B cell (primary cell): ENCODE results near the gene INCA1. TPM values are rescaled to one million over a fixed set of nuclear protein-coding genes. Genes with fewer than 3 reads are reported as not detected.

Experiments
- ATAC-seq: fragments of 200-7000 bp; cut with Tn5 transposase; one replicate; pipeline ENCODE4 v1.10.0; 2021; ENCODE audit warnings: low read depth, mild to moderate bottlenecking, moderate number of reproducible peaks, moderate library complexity
- CTCF ChIA-PET: fragments of 350-600 bp; sonication (Branson Sonifier 250); formaldehyde crosslinking; loops from one replicate; lab custom pipeline; 2021; ENCODE audit warnings: antibody characterized with exemption, inconsistent platforms; lab: Charles Lee
- POLR2A ChIA-PET: fragments of 350-600 bp; sonication (Branson Sonifier 250); formaldehyde crosslinking; loops from one replicate; lab custom pipeline; 2021; ENCODE audit warnings: antibody characterized with exemption; lab: Charles Lee
- DNase-seq: peaks from one replicate; pipeline ENCODE4 v3.0.0; 2013
- H2AFZ ChIP-seq: 2 replicates; pipeline ENCODE4 v1.6.1; 2012; ENCODE audit warnings: mild to moderate bottlenecking, low read depth, low read length; ENCODE audit not compliant: insufficient read depth, poor library complexity, severe bottlenecking
- H3K27ac ChIP-seq, 2 donors: 1 replicate in 1 of 2; 2 replicates in 1 of 2; pipeline ENCODE4 v1.5.1; 2012 to 2013; ENCODE audit warnings: low read length in 2 of 2, mild to moderate bottlenecking in 2 of 2, moderate library complexity in 1 of 2
- H3K27me3 ChIP-seq, 4 experiments: fragments of 200-600 bp in 1 of 4; sonication (generic) in 1 of 4; replicated peaks in 1 of 4; 1 replicate in 2 of 4; 2 replicates in 2 of 4; pipeline versions ENCODE4 v1.6.1 to v1.7.0; 2013 to 2016; ENCODE audit warnings: low read length in 3 of 4, mild to moderate bottlenecking in 2 of 4, mixed read lengths in 1 of 4, moderate library complexity in 1 of 4; ENCODE audit not compliant: insufficient read depth in 4 of 4, control insufficient read depth in 3 of 4; ENCODE audit errors: control extremely low read depth in 1 of 4
- H3K36me3 ChIP-seq, 2 experiments: replicated peaks in 1 of 2; 1 replicate in 1 of 2; 2 replicates in 1 of 2; pipeline versions ENCODE4 v1.6.1 to v1.7.1; 2013; ENCODE audit warnings: low read length in 1 of 2; ENCODE audit not compliant: insufficient read depth in 2 of 2, control insufficient read depth in 1 of 2; ENCODE audit errors: control extremely low read depth in 1 of 2, extremely low read depth in 1 of 2
- H3K4me1 ChIP-seq, 2 donors: fragments of 200-600 bp in 1 of 2; sonication (generic) in 1 of 2; 1 replicate in 1 of 2; 2 replicates in 1 of 2; pipeline versions ENCODE4 v1.5.1 to v1.6.1; 2013 to 2017; ENCODE audit warnings: low read length in 2 of 2; ENCODE audit not compliant: control insufficient read depth in 2 of 2, insufficient read depth in 2 of 2
- H3K4me2 ChIP-seq: replicated peaks from 2 replicates; pipeline ENCODE3; 2012; ENCODE audit warnings: mild to moderate bottlenecking, low read depth, low read length; ENCODE audit not compliant: poor library complexity, severe bottlenecking
- H3K4me3 ChIP-seq, 5 experiments: fragments of 200-600 bp in 1 of 5; sonication (generic) in 1 of 5; 1 replicate in 3 of 5; 2 replicates in 2 of 5; pipeline versions ENCODE4 v1.5.1 to v1.7.0; 2011 to 2016; ENCODE audit warnings: low read length in 4 of 5, mild to moderate bottlenecking in 4 of 5, low read depth in 2 of 5, control low read depth in 1 of 5, moderate library complexity in 1 of 5; ENCODE audit not compliant: insufficient read depth in 1 of 5; ENCODE audit errors: control extremely low read depth in 1 of 5, extremely low read depth in 1 of 5
- H3K79me2 ChIP-seq: fragments of 200-600 bp; sonication (generic); one replicate; pipeline ENCODE4 v1.6.0; 2016; ENCODE audit warnings: low read length; ENCODE audit not compliant: control insufficient read depth, insufficient read depth
- H3K9ac ChIP-seq: fragments of 200-600 bp; sonication (generic); 2 replicates; pipeline ENCODE4 v1.6.1; 2017; ENCODE audit warnings: mild to moderate bottlenecking, low read length, moderate library complexity
- H3K9me3 ChIP-seq, 3 donors: one replicate each; pipeline versions ENCODE4 v1.6.1 to v1.7.1; 2013; ENCODE audit warnings: low read length in 2 of 3; ENCODE audit not compliant: control insufficient read depth in 2 of 3, insufficient read depth in 1 of 3; ENCODE audit errors: control extremely low read depth in 1 of 3
- H4K20me1 ChIP-seq: 2 replicates; pipeline ENCODE4 v1.6.0; 2012; ENCODE audit warnings: mild to moderate bottlenecking, low read length; ENCODE audit not compliant: insufficient read depth, control insufficient read depth, poor library complexity, severe bottlenecking
- H3K27ac Mint-ChIP-seq: one replicate; pipeline ENCODE4 v1.8.0; 2021; ENCODE audit warnings: mixed read lengths
- H3K27me3 Mint-ChIP-seq: one replicate; pipeline ENCODE4 v1.8.0; 2021; ENCODE audit warnings: mixed read lengths
- H3K4me1 Mint-ChIP-seq: one replicate; pipeline ENCODE4 v1.8.0; 2021; ENCODE audit warnings: mixed read lengths
- H3K4me3 Mint-ChIP-seq: one replicate; pipeline ENCODE4 v1.8.0; 2021; ENCODE audit warnings: mixed read lengths
- H3K9me3 Mint-ChIP-seq: one replicate; pipeline ENCODE4 v1.8.0; 2022; ENCODE audit warnings: mixed read lengths; ENCODE audit not compliant: insufficient read depth
- EZH2 ChIP-seq: IDR thresholded peaks from 2 replicates; pipeline ENCODE4 v1.6.1; 2012; ENCODE audit warnings: borderline replicate concordance, low read depth, mild to moderate bottlenecking, moderate library complexity, low read length; ENCODE audit not compliant: insufficient read depth, poor library complexity, severe bottlenecking
- WGBS: methylation state at CpG from one replicate; pipeline ENCODE4 v1.1.5; 2013; ENCODE audit warnings: missing lambda C conversion rate; ENCODE audit not compliant: insufficient coverage; 5-methylcytosine and 5-hydroxymethylcytosine counted together
- intact Hi-C: fragments of 100-400 bp; cut with micrococcal nuclease; formaldehyde crosslinking; loops from one replicate; pipeline ENCODE4 v1.10.0; 2022
- polyA plus RNA-seq: library from polyadenylated mRNA; depleted of rRNA; stranded (reverse); fragments of >200 nt; gene quantifications from 2 replicates; pipeline ENCODE4 v1.2.3, GENCODE V29; 2012
- total RNA-seq, 2 donors: library from RNA; stranded (reverse); fragments of 120-200 nt in 1 of 2; gene quantifications; 1 replicate in 1 of 2; 2 replicates in 1 of 2; pipeline versions ENCODE4 v1.2.3 to v1.2.4, GENCODE V29; 2013 to 2022
- TF ChIP-seq, protein P1 (sequence below): fragments of 200-600 bp; IDR thresholded peaks from one replicate; pipeline ENCODE4 v1.8.0; 2022; ENCODE audit warnings: antibody characterized with exemption, mild to moderate bottlenecking

The INCA1 gene
- total and polyA plus RNA-seq, 2 donors (not counting 1 experiment from before 2014, with no cell fraction given), result 0.30 to 0.60 TPM

- Histone ChIP-seq H3K79me2 (peaks cover 68% of the 10 kb centered on the region), H2AFZ (no peak overlapping the region), H3K9ac (peak overlapping the region; percentile 97), H3K36me3 (peaks cover 0 to 44% of the 10 kb centered on the region in 2 experiments), H3K4me2 (peak overlapping the region; percentile 98), H4K20me1 (peaks cover 43% of the 10 kb centered on the region), H3K27me3 (no peaks in the 10 kb centered on the region), H3K4me3 (peak overlapping the region; percentile 67 to 99 (median 99)), H3K9me3 (no peaks in the 10 kb centered on the region), H3K4me1 (peaks cover 62 to 69% of the 10 kb centered on the region in 2 donors), H3K27ac (peak overlapping the region; percentile 93 to 94)
- POLR2A ChIA-PET, result interaction anchor here (0.9 to 4.9 kb wide), 2 partner anchors 21 to 42 kb away, joined by 3 to 81 read pairs; partner anchors contain the start of gene SPAG7
- CTCF ChIA-PET, result interaction anchor here (1.2 to 1.3 kb wide), 3 partner anchors 21 to 43 kb away, joined by 3 read pairs; partner anchors contain the start of genes CHRNE and SPAG7
- H3K27ac Mint-ChIP-seq, result peak overlapping the region; percentile 94
- intact Hi-C loops, result loop anchor here (5.0 to 10.0 kb wide), 5 partner anchors 71 to 984 kb away; partner anchors contain the start of genes ATP2A3, MED11 and ZNF594
- DNase-seq (peak; percentile 52), ATAC-seq (no peak)
- peak overlapping the region; percentile 98 for H3K4me3 Mint-ChIP-seq
- no peaks in the 10 kb centered on the region for H3K9me3 Mint-ChIP-seq
- peaks cover 70% of the 10 kb centered on the region for H3K4me1 Mint-ChIP-seq
- no peaks in the 10 kb centered on the region for H3K27me3 Mint-ChIP-seq
- TF ChIP-seq EZH2, result no peak
- TF ChIP-seq, protein P1, sequence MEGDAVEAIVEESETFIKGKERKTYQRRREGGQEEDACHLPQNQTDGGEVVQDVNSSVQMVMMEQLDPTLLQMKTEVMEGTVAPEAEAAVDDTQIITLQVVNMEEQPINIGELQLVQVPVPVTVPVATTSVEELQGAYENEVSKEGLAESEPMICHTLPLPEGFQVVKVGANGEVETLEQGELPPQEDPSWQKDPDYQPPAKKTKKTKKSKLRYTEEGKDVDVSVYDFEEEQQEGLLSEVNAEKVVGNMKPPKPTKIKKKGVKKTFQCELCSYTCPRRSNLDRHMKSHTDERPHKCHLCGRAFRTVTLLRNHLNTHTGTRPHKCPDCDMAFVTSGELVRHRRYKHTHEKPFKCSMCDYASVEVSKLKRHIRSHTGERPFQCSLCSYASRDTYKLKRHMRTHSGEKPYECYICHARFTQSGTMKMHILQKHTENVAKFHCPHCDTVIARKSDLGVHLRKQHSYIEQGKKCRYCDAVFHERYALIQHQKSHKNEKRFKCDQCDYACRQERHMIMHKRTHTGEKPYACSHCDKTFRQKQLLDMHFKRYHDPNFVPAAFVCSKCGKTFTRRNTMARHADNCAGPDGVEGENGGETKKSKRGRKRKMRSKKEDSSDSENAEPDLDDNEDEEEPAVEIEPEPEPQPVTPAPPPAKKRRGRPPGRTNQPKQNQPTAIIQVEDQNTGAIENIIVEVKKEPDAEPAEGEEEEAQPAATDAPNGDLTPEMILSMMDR, result no peak
- 38% methylated on average over 7 of the region's 16 CpGs for WGBS
These were observed 50.9 kb downstream of the INCA1 start for GRCh38 chr17:4946312-4946976.

DNA sequence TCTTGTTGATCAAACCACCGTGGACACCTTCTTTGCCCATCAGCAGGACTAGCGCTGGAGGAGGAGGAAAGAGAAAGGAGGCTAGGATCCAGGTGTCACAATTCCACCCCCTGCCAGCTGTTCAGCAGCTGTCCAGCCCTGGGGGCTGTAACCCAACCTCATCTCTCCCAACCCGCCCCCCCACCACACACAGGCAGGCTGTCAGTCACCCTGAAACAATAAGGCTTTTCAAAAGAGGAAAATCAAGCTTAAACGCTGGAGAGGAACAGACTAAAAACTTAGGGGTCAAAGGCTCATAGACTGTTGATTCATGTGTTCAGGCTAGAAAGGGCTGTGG, 51.4 kb downstream of the INCA1 start:
- TF ChIP-seq, protein P1, result no peak
- TF ChIP-seq EZH2, result no peak
- POLR2A ChIA-PET, result interaction anchor here (4.9 kb wide), 1 partner anchor 21 kb away, joined by 81 read pairs; the partner anchor contains the start of gene SPAG7
- peak overlapping the region; percentile 98 for H3K4me3 Mint-ChIP-seq
- H3K9me3 ChIP-seq, result no peaks in the 10 kb centered on the region
- H3K4me1 ChIP-seq, result peaks cover 67 to 72% of the 10 kb centered on the region in 2 donors
- peak overlapping the region; percentile 94 for H3K27ac Mint-ChIP-seq
- ATAC-seq (no peak), DNase-seq (peak; percentile 25)
- H2AFZ ChIP-seq, result no peak overlapping the region
- intact Hi-C loops, result loop anchor here (5.0 to 10.0 kb wide), 5 partner anchors 71 to 984 kb away; partner anchors contain the start of genes ATP2A3, MED11 and ZNF594
- H3K4me1 Mint-ChIP-seq, result peaks cover 71% of the 10 kb centered on the region
- peaks cover 0 to 44% of the 10 kb centered on the region in 2 experiments for H3K36me3 ChIP-seq
- peak overlapping the region; percentile 97 for H3K9ac ChIP-seq
- peak overlapping the region in 4 of 5 experiments; percentile 67 to 99 (median 98) for H3K4me3 ChIP-seq
- H4K20me1 ChIP-seq, result peaks cover 43% of the 10 kb centered on the region
- peak overlapping the region; percentile 32 to 93 for H3K27ac ChIP-seq
- peaks cover 72% of the 10 kb centered on the region for H3K79me2 ChIP-seq
- no peaks in the 10 kb centered on the region for H3K27me3 ChIP-seq
- H3K4me2 ChIP-seq, result peak overlapping the region; percentile 98
- H3K27me3 Mint-ChIP-seq, result no peaks in the 10 kb centered on the region
- no peaks in the 10 kb centered on the region for H3K9me3 Mint-ChIP-seq
- CTCF ChIA-PET, result interaction anchor here (1.2 to 1.3 kb wide), 2 partner anchors 21 to 37 kb away, joined by 3 read pairs; partner anchors contain the start of gene SPAG7
- 40% methylated on average over 1 of the region's 4 CpGs for WGBS
